Mesothelial cell of epicardium (in vitro differentiated cells): ENCODE data around the gene CYSLTR2. TPM values are rescaled to one million over a fixed set of nuclear protein-coding genes. Genes with fewer than 3 reads are reported as not detected.

Source experiments
- DNase-seq, 2 experiments: peaks; one replicate each; pipeline ENCODE4 v3.0.0; 2021; ENCODE audit warnings: low spot score in 2 of 2; ENCODE audit not compliant: unreplicated experiment in 2 of 2
- H3K27ac Mint-ChIP-seq: 2 replicates; pipeline ENCODE4 v1.8.0; 2021; ENCODE audit warnings: mixed read lengths
- H3K27me3 Mint-ChIP-seq: 2 replicates; pipeline ENCODE4 v1.8.0; 2021; ENCODE audit warnings: low read depth, mixed read lengths
- H3K36me3 Mint-ChIP-seq: 2 replicates; pipeline ENCODE4 v1.8.0; 2021; ENCODE audit warnings: mixed read lengths
- H3K4me1 Mint-ChIP-seq: 2 replicates; pipeline ENCODE4 v1.8.0; 2021; ENCODE audit warnings: mixed read lengths
- H3K4me3 Mint-ChIP-seq: 2 replicates; pipeline ENCODE4 v1.8.0; 2021; ENCODE audit warnings: mild to moderate bottlenecking, moderate library complexity, mixed read lengths
- H3K9me3 Mint-ChIP-seq: 2 replicates; pipeline ENCODE4 v1.8.0; 2021; ENCODE audit warnings: mixed read lengths
- CTCF ChIP-seq: fragments of 200-600 bp; sonication (generic); IDR thresholded peaks from one replicate; pipeline ENCODE4 v1.5.0; 2021; ENCODE audit warnings: antibody characterized with exemption; ENCODE audit not compliant: unreplicated experiment
- total RNA-seq: library from RNA; stranded (reverse); gene quantifications from 3 replicates; pipeline ENCODE4 v1.2.1, GENCODE V29; 2021

CYSLTR2 gene
- total RNA-seq, 1 donor from 2014 or later = 3.9 TPM

GRCh38 chr13:48654511-48654910, 782 bp downstream of the CYSLTR2 start:
- Mint-ChIP-seq H3K9me3 (no peaks in the 10 kb centered on the region), H3K27me3 (no peaks in the 10 kb centered on the region), H3K4me3 (peak overlapping the region; percentile 22), H3K36me3 (no peaks in the 10 kb centered on the region), H3K27ac (peak overlapping the region; percentile 70), H3K4me1 (peaks cover 46% of the 10 kb centered on the region)
- DNase-seq = no peak
- TF ChIP-seq CTCF = no peak

GRCh38 chr13:48655291-48655690, 1.6 kb downstream of the CYSLTR2 start:
- Mint-ChIP-seq H3K9me3 (no peaks in the 10 kb centered on the region), H3K4me3 (peak overlapping the region; percentile 30), H3K27ac (peak overlapping the region; percentile 51), H3K27me3 (no peaks in the 10 kb centered on the region), H3K36me3 (no peaks in the 10 kb centered on the region), H3K4me1 (peaks cover 40% of the 10 kb centered on the region)
- DNase-seq = no peak
- no peak for TF ChIP-seq CTCF

- Mint-ChIP-seq H3K27me3 (no peaks in the 10 kb centered on the region), H3K4me3 (no peak overlapping the region), H3K9me3 (no peaks in the 10 kb centered on the region), H3K27ac (peak overlapping the region; percentile 92), H3K4me1 (peaks cover 35% of the 10 kb centered on the region), H3K36me3 (no peaks in the 10 kb centered on the region)
- TF ChIP-seq CTCF = no peak
- DNase-seq = no peak
These were observed 2.9 kb downstream of the CYSLTR2 start for GRCh38 chr13:48656608-48657007.

GRCh38 chr13:48660361-48661076, 6.8 kb downstream of the CYSLTR2 start:
- Mint-ChIP-seq H3K9me3 (peaks cover 36% of the 10 kb centered on the region), H3K36me3 (peaks cover under 1% of the 10 kb centered on the region), H3K27me3 (no peaks in the 10 kb centered on the region), H3K27ac (no peak overlapping the region), H3K4me1 (peaks cover 10% of the 10 kb centered on the region), H3K4me3 (no peak overlapping the region)
- no peak for TF ChIP-seq CTCF
- no peak for DNase-seq

- TF ChIP-seq CTCF = no peak
- DNase-seq = no peak
- Mint-ChIP-seq H3K27ac (no peak overlapping the region), H3K9me3 (peaks cover 42% of the 10 kb centered on the region), H3K27me3 (no peaks in the 10 kb centered on the region), H3K4me3 (no peak overlapping the region), H3K4me1 (peaks cover 10% of the 10 kb centered on the region), H3K36me3 (peaks cover 4% of the 10 kb centered on the region)
These were observed 7.4 kb downstream of the CYSLTR2 start for GRCh38 chr13:48661107-48661506.
